K562 (cell line): ENCODE measurements around the gene CYTH1. TPM values are rescaled to one million over a fixed set of nuclear protein-coding genes. Genes with fewer than 3 reads are reported as not detected.

Experiments
- CBFA2T3 ChIP-seq: fragments of 450-650 bp; IDR thresholded peaks from 2 replicates; pipeline ENCODE4 v1.6.1; 2017
- CSDE1 ChIP-seq, 2 experiments: fragments of 450-650 bp; IDR thresholded peaks; 2 replicates each; pipeline ENCODE4 v1.6.1; 2016; ENCODE audit warnings: mild to moderate bottlenecking in 1 of 2
- DNMT1 ChIP-seq: fragments of 450-650 bp; IDR thresholded peaks from 2 replicates; pipeline ENCODE4 v1.6.1; 2016; ENCODE audit warnings: antibody characterized with exemption, mild to moderate bottlenecking
- DPF2 ChIP-seq: fragments of 450-650 bp; IDR thresholded peaks from 2 replicates; pipeline ENCODE4 v1.6.1; 2016
- ESRRB ChIP-seq: fragments of 250-450 bp; sonication (Bioruptor Pico); IDR thresholded peaks from 2 replicates; pipeline ENCODE4 v1.5.0; 2020; ENCODE audit warnings: mild to moderate bottlenecking, moderate library complexity, borderline replicate concordance
- FOXP1 ChIP-seq: sonication (generic); formaldehyde crosslinking; IDR thresholded peaks from 2 replicates; pipeline ENCODE4 v1.8.0; 2022; ENCODE audit warnings: mild to moderate bottlenecking, missing genetic modification reagents
- MCM5 ChIP-seq: fragments of 450-650 bp; IDR thresholded peaks from 2 replicates; pipeline ENCODE4 v1.6.1; 2016; ENCODE audit warnings: low read depth
- MYC ChIP-seq, 2 experiments: fragments of 250-450 bp in 1 of 2; sonication (Bioruptor Pico) in 1 of 2; IDR thresholded peaks; 2 replicates each; pipeline versions ENCODE4 v1.5.1 to v1.6.1; 2012 to 2021; ENCODE audit warnings: low read depth in 2 of 2, borderline replicate concordance in 1 of 2, improper control_type of control experiment in 1 of 2, low read length in 1 of 2, mild to moderate bottlenecking in 1 of 2, moderate library complexity in 1 of 2
- NCOR1 ChIP-seq: fragments of 450-650 bp; IDR thresholded peaks from 2 replicates; pipeline ENCODE4 v1.6.1; 2016; ENCODE audit warnings: mild to moderate bottlenecking, moderate library complexity
- PML ChIP-seq: IDR thresholded peaks from 2 replicates; pipeline ENCODE4 v1.6.1; 2012; ENCODE audit warnings: low read length, inconsistent platforms
- POLR2AphosphoS2 ChIP-seq: IDR thresholded peaks from 2 replicates; pipeline ENCODE4 v1.6.1; 2012; ENCODE audit warnings: low read length, improper control_type of control experiment
- TBL1XR1 ChIP-seq, 2 experiments: IDR thresholded peaks; 2 replicates each; pipeline ENCODE4 v1.6.1; 2012; ENCODE audit warnings: improper control_type of control experiment in 2 of 2, low read length in 2 of 2, mild to moderate bottlenecking in 1 of 2
- TCF3 ChIP-seq: sonication (generic); formaldehyde crosslinking; IDR thresholded peaks from 2 replicates; pipeline ENCODE4 v1.4.0; 2020; ENCODE audit warnings: mild to moderate bottlenecking, missing genetic modification reagents
- ZNF511 ChIP-seq: sonication (generic); formaldehyde crosslinking; IDR thresholded peaks from 2 replicates; pipeline ENCODE4 v1.8.0; 2022; ENCODE audit warnings: mild to moderate bottlenecking, missing genetic modification reagents
- ZNF764 ChIP-seq: fragments of 250-450 bp; sonication (Bioruptor Pico); IDR thresholded peaks from 2 replicates; pipeline ENCODE4 v1.4.0; 2020; ENCODE audit warnings: low read depth, mild to moderate bottlenecking, moderate library complexity
- ZSCAN32 ChIP-seq: fragments of 450-650 bp; formaldehyde crosslinking; IDR thresholded peaks from 2 replicates; pipeline ENCODE4 v1.4.0; 2020; ENCODE audit warnings: mild to moderate bottlenecking, moderate library complexity
- polyA plus RNA-seq, 8 experiments: library from polyadenylated mRNA; depleted of rRNA in 4 of 8; stranded (reverse) in 5 of 8; unstranded in 3 of 8; fragments of >200 nt; fragmentation: Nextera tagmentation in 2 of 8; fragmentation: Illumina TruSeq in 1 of 8; extraction: Ambion mirVana in 2 of 8; extraction: Trizol in 1 of 8; gene quantifications; 2 replicates each; pipeline versions ENCODE4 v1.2.1 to v1.2.3, GENCODE V29; 2011 to 2014; ENCODE audit warnings: inconsistent platforms in 1 of 8, missing spikeins in 1 of 8
- total RNA-seq, 7 experiments: library from RNA; depleted of rRNA in 6 of 7; stranded (reverse); fragments of >200 nt in 6 of 7; fragmentation: Illumina TruSeq in 2 of 7; extraction: Trizol in 2 of 7; gene quantifications; 2 replicates each; pipeline versions ENCODE4 v1.2.1 to v1.2.3, GENCODE V29; 2011 to 2021; ENCODE audit warnings: low replicate concordance in 1 of 7
- TF ChIP-seq, protein P1 (sequence below): fragments of 250-450 bp; sonication (Bioruptor Pico); IDR thresholded peaks from 2 replicates; pipeline ENCODE4 v1.4.0; 2020; ENCODE audit warnings: mild to moderate bottlenecking
- TF ChIP-seq, protein P2 (sequence below): fragments of 450-650 bp; conservative IDR thresholded peaks from 2 replicates; pipeline ENCODE4 v1.6.1; 2016; ENCODE audit warnings: missing genetic modification characterization, low read depth, mild to moderate bottlenecking, missing compliant biosample characterization, moderate library complexity
- TF ChIP-seq, protein P3 (sequence below): sonication (generic); formaldehyde crosslinking; IDR thresholded peaks from 2 replicates; pipeline ENCODE4 v1.9.0; 2022; ENCODE audit warnings: mild to moderate bottlenecking, missing genetic modification reagents
- TF ChIP-seq, protein P4 (sequence below): fragments of 200-800 bp; sonication (Bioruptor generic); IDR thresholded peaks from 2 replicates; pipeline ENCODE4 v1.6.1; 2016; ENCODE audit warnings: missing genetic modification characterization, missing compliant biosample characterization

The CYTH1 gene
- total and polyA plus RNA-seq, 9 of the 15 experiments (the other 6 are each of a cell fraction or from before 2014, with no cell fraction given): 0.52 to 27.7 (median 16.8) TPM

DNA sequence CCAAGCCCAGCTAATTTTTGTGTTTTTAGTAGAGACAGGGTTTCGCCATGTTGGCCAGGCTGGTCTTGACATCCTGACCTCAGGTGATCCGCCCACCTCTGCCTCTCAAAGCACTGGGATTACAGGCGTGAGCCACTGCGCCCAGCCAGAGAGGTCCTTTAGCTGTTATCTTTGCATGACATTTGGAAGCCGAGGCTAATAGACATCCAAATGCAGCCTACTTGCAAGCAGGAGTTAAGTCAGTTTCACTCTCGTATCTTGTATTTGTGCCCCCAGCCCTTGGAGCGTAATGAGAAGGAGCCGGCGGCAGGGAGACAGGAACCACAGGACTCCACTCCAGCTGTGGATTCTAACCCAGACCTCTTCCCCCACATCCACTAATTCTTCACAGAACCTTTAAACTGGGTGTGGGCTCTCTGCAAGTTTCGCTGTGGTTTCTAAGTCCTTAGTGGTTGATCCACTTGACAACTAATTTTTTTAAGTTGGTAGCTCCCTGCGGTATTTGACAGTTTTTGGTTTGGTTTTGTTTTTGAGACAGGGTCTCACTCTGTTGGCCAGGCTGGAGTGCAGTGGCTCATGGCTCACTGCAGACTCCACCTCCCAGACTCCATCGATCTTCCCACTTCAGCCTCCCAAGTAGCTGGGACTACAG is 3.1 kb upstream of the CYTH1 start (continued):
- TF ChIP-seq, protein P1, sequence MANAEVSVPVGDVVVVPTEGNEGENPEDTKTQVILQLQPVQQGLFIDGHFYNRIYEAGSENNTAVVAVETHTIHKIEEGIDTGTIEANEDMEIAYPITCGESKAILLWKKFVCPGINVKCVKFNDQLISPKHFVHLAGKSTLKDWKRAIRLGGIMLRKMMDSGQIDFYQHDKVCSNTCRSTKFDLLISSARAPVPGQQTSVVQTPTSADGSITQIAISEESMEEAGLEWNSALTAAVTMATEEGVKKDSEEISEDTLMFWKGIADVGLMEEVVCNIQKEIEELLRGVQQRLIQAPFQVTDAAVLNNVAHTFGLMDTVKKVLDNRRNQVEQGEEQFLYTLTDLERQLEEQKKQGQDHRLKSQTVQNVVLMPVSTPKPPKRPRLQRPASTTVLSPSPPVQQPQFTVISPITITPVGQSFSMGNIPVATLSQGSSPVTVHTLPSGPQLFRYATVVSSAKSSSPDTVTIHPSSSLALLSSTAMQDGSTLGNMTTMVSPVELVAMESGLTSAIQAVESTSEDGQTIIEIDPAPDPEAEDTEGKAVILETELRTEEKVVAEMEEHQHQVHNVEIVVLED: no peak
- TF ChIP-seq, protein P2, sequence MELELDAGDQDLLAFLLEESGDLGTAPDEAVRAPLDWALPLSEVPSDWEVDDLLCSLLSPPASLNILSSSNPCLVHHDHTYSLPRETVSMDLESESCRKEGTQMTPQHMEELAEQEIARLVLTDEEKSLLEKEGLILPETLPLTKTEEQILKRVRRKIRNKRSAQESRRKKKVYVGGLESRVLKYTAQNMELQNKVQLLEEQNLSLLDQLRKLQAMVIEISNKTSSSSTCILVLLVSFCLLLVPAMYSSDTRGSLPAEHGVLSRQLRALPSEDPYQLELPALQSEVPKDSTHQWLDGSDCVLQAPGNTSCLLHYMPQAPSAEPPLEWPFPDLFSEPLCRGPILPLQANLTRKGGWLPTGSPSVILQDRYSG (tag): 0 out of 2 replicates have a peak, but pooled peaks have one; percentile 8
- TF ChIP-seq FOXP1 (CRISPR knock-in tag) (no peak), CBFA2T3 (peak; percentile 93), DNMT1 (no peak), POLR2AphosphoS2 (no peak), MYC (IDR thresholded peaks at IDR 0.05; ENCODE audit: low read depth, low read length) (no peak), MYC (CRISPR knock-in tag; IDR thresholded peaks at IDR 0.05; ENCODE audit: borderline replicate concordance, low read depth) (no peak), ZNF764 (no peak), PML (peak; percentile 51), DPF2 (peak; percentile 79), TCF3 (CRISPR knock-in tag) (peak; percentile 78), CSDE1 (IDR thresholded peaks at IDR 0.05) (no peak), ESRRB (CRISPR knock-in tag) (no peak), MCM5 (no peak), ZSCAN32 (CRISPR knock-in tag) (no peak), NCOR1 (peak; percentile 80), ZNF511 (no peak), TBL1XR1 (IDR thresholded peaks at IDR 0.05; ENCODE audit: low read length in 2 of 2) (0 out of 4 replicates have a peak, but pooled peaks of 1 of the 2 experiments have one; percentile 41)
- TF ChIP-seq, protein P3, sequence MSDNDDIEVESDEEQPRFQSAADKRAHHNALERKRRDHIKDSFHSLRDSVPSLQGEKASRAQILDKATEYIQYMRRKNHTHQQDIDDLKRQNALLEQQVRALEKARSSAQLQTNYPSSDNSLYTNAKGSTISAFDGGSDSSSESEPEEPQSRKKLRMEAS (CRISPR knock-in tag): peak; percentile 48; the same call in 1 of the 2 replicates
- TF ChIP-seq, protein P4, sequence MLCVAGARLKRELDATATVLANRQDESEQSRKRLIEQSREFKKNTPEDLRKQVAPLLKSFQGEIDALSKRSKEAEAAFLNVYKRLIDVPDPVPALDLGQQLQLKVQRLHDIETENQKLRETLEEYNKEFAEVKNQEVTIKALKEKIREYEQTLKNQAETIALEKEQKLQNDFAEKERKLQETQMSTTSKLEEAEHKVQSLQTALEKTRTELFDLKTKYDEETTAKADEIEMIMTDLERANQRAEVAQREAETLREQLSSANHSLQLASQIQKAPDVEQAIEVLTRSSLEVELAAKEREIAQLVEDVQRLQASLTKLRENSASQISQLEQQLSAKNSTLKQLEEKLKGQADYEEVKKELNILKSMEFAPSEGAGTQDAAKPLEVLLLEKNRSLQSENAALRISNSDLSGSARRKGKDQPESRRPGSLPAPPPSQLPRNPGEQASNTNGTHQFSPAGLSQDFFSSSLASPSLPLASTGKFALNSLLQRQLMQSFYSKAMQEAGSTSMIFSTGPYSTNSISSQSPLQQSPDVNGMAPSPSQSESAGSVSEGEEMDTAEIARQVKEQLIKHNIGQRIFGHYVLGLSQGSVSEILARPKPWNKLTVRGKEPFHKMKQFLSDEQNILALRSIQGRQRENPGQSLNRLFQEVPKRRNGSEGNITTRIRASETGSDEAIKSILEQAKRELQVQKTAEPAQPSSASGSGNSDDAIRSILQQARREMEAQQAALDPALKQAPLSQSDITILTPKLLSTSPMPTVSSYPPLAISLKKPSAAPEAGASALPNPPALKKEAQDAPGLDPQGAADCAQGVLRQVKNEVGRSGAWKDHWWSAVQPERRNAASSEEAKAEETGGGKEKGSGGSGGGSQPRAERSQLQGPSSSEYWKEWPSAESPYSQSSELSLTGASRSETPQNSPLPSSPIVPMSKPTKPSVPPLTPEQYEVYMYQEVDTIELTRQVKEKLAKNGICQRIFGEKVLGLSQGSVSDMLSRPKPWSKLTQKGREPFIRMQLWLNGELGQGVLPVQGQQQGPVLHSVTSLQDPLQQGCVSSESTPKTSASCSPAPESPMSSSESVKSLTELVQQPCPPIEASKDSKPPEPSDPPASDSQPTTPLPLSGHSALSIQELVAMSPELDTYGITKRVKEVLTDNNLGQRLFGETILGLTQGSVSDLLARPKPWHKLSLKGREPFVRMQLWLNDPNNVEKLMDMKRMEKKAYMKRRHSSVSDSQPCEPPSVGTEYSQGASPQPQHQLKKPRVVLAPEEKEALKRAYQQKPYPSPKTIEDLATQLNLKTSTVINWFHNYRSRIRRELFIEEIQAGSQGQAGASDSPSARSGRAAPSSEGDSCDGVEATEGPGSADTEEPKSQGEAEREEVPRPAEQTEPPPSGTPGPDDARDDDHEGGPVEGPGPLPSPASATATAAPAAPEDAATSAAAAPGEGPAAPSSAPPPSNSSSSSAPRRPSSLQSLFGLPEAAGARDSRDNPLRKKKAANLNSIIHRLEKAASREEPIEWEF (CRISPR knock-in tag): 0 out of 2 replicates have a peak, but pooled peaks have one; percentile 65
